GM19467 (cell line): ENCODE results near the gene IKBKG.
"Not testable (repeated sequence)": the region's sequence is repeated elsewhere in the genome, so short reads cannot be mapped to it uniquely, and the experiment has no call there.

Experiments used
- ATAC-seq: cut with Tn5 transposase; IDR thresholded peaks from one replicate; pipeline ENCODE4 v1.9.1; 2021; ENCODE audit warnings: mild to moderate bottlenecking, moderate library complexity; ENCODE audit not compliant: unreplicated experiment

The IKBKG gene

GRCh38 chrX:154525606-154526490 lies 21.6 kb upstream of the IKBKG start:
- ATAC-seq = no peak

- ATAC-seq = no peak
Observed at GRCh38 chrX:154526901-154527675, 20.3 kb upstream of the IKBKG start.

- no peak for ATAC-seq
Observed at GRCh38 chrX:154529206-154529612, 18.2 kb upstream of the IKBKG start.

GRCh38 chrX:154530286-154530685 lies 17.1 kb upstream of the IKBKG start:
- no peak for ATAC-seq

GRCh38 chrX:154531626-154532025 lies 15.8 kb upstream of the IKBKG start:
- ATAC-seq = no peak

- no peak for ATAC-seq
Observed at GRCh38 chrX:154532690-154533089, 14.7 kb upstream of the IKBKG start.

GRCh38 chrX:154534526-154535322 lies 12.7 kb upstream of the IKBKG start:
- peak; percentile 83 for ATAC-seq

- ATAC-seq = no peak
Observed at GRCh38 chrX:154535892-154536291, 11.5 kb upstream of the IKBKG start.

GRCh38 chrX:154539077-154539476 lies 8.3 kb upstream of the IKBKG start:
- ATAC-seq = no peak

- not testable (repeated sequence) for ATAC-seq
Observed at GRCh38 chrX:154540365-154540764, 7.1 kb upstream of the IKBKG start.

- ATAC-seq = no peak
Observed at GRCh38 chrX:154540897-154541535, 6.4 kb upstream of the IKBKG start.

GRCh38 chrX:154541589-154541895 lies 5.9 kb upstream of the IKBKG start:
- ATAC-seq = no peak

GRCh38 chrX:154541896-154542722 lies 5.3 kb upstream of the IKBKG start:
- ATAC-seq = no peak

- no peak for ATAC-seq
Observed at GRCh38 chrX:154542723-154543424, 4.5 kb upstream of the IKBKG start.

- ATAC-seq = no peak
Observed at GRCh38 chrX:154545673-154546274, 1.6 kb upstream of the IKBKG start.

GRCh38 chrX:154546354-154547244 lies 821 bp upstream of the IKBKG start, which contains the start of gene G6PD:
Gene G6PD (minus strand): TSS chrX:154546846. CDS start chrX:154546155, 691 bp downstream.
- peak; percentile 43 for ATAC-seq

- ATAC-seq = no peak
Observed at GRCh38 chrX:154548028-154548316, 552 bp downstream of the IKBKG start.

GRCh38 chrX:154549766-154550165 lies 2.3 kb downstream of the IKBKG start:
- ATAC-seq = no peak
